Measurements from ENCODE around the gene ABCB9. TPM values are rescaled to one million over a fixed set of nuclear protein-coding genes. Genes with fewer than 3 reads are reported as not detected.
"Not testable (repeated sequence)": the region's sequence is repeated elsewhere in the genome, so short reads cannot be mapped to it uniquely, and the experiment has no call there.

ABCB9 gene
- total RNA-seq = 4.4 TPM
- long read RNA-seq, partial matches to known transcripts = 1 of 3 reads
- long read RNA-seq, other reads (novel, unspliced or antisense) = 1 of 3 reads

DNA sequence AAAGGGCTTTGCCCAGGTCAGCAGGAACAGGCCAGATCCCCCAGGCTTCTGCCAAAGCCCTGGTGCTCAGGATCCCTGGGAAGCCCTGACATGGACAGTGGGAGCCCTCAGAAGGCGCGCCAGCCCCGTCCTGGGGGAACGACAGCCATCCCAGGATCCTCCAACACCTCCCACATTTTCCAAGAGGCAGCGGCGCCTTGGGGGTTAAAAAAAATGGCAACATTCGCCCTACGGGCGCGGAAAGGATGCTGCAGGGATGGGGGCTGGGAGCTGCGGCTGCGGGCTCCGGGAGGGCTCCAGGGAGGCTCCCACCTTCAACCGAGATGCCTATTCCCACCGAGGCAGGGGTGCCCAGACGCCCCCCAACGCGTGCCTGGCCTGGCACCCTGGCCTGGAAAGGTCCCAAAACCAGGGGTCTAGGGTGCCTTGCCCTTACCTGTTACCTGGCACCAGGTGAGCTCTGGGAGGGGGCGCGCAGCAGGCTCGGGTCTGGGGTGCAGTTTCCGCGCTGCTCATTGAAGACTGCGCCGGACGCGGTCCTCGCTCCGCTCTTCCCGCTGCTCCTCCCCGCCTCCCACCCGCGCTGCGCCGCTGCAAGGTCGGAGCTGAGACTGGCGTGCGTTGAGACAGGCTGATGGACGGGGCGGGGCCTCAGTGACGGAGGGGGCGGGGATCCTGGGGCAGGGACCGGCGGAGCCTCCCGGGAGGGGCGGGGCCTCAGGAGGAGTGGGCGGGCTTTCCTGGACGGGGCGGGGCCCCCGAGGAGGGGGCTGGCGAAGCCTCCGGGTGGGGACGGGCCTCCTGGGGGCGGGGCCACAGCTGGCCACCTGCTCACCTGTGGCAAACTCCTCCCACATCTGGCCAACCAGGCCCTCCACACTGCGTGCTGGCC, at the start of gene ABCB9:
ABCB9 (minus strand) TSS at position 613 of the 892 bp plus-strand sequence. CDS start 6,228 bp downstream, outside the sequence.
- intact Hi-C loops (cut with DNase I) = no loop called here
- DNase-seq (ENCODE audit: missing footprints) (peak; percentile 96), ATAC-seq (peak; percentile 94)

DNA sequence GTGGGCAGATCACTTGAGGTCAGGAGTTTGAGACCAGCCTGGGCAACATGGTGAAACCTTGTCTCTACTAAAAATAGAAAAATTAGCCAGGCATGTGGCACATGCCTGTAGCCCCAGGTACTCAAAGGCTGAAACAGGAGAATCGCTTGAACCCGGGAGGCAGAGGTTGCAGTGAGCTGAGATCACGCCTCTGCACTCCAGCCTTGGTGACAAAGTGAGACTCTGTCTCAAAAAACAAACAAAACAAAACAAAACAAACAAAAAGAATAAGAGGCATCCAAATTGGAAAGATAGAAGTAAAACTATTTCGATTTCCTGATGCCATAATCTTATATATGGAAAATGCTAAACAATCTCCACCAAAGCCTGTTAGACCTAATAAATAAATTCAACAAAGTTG, 48.2 kb upstream of the ABCB9 start:
- ATAC-seq; DNase-seq (ENCODE audit: missing footprints); intact Hi-C loops (cut with DNase I): not testable (repeated sequence)

DNA sequence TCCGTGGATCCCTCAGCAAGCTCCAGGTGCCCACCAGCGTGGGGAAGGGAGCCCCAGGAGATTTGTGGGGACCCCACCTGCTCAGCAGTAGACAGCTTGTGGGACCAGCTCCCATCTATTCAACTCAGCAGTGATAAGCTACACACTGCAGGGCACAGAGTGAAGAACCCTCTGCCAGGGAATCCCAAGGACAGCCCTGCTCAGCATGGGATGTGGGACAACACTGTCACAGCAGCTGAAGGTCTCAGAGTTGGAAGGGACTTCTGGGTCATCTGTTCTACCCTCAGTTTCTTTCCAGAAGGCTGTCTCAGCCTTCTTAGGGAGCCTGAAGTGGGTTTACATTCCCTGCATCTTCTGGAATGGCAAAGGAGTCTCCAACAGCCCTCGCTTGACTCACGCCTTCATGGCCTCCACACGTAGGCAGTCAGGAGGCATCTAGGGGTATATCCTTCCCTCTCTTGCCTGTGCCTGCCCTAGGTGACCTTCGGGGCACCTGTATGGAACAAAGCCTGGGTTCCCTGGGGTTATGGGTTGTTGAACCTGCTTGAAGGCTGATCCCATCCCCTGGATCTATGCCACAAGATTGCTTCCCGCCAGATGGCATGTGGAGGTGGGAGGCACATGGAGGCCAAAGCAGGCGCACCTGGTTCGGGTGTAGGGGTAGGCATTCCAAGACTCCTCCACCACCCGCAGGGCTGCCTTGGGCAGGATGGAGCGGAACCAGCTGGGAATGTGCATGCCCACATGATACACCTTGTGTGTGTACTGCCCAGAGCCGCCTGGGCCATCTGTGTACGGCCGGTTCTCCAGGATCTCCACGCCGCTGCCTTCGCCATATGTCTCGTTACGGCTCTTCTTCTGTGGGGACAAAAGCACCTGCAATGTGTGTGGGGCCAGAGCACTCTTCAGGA, 47.2 kb upstream of the ABCB9 start:
- no peak for DNase-seq (ENCODE audit: missing footprints)
- no peak for ATAC-seq
- intact Hi-C loops (cut with DNase I) = no loop called here

DNA sequence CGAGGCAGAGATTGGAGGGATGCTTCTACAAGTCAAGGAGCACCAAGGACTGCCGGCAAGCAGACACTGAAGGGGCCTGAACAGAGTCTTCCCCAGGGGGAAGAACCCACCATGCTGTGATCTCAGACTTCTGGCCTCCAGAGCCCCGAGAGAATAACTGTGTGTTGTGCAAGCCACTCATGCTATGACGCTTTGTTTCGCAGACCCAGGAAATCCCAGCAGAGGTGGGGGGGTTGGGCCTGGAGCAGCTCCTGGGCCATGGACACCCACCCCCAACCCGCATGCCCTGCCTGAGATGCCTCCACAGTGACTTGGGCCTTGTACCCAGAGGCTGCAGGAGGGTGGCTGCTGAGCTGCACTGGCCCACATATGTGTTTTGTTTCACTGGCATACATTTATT, 45.4 kb upstream of the ABCB9 start:
- no peak for ATAC-seq
- no peak for DNase-seq (ENCODE audit: missing footprints)
- intact Hi-C loops (cut with DNase I) = no loop called here

DNA sequence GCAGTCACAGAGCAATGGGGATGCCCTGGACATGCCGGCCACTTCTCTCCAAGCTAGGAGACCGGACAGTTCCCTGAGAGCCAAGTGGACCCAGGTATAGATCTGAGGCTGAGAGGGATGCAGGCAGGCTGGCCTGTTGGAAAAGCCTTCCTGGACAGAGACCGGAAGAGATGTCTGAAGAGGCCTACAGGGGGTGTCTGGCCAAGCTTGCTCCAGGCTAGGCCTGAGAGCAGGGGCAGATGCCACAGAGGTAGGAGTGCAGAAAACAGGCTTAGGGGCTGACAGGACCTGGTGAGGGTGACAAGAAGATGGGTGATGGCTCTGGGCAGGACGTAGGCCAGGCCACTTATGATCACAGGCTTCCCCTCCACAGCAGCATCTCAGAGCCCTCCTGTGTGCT, 44.4 kb upstream of the ABCB9 start:
- intact Hi-C loops (cut with DNase I) = no loop called here
- no peak for ATAC-seq
- no peak for DNase-seq (ENCODE audit: missing footprints)

DNA sequence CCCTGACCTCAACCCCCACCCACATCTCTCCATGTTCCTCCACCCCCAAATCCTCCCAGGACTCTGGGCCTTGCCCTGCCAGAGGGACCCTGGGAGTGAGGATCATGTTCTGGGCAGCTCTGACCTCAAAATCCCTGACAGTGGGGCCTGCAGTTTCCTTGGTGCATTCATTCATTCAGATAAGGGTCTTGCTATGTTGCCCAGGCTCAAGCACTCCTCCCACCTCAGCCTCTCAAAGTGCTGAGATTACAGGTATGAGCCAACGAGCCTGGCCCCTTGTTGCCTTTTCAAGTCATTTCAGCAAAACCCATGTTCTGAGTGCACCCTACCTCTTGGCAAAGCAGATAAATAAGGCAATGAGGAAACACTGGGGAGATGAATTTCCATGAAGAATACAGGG, 43.8 kb upstream of the ABCB9 start:
- ATAC-seq (no peak), DNase-seq (ENCODE audit: missing footprints) (no peak)
- intact Hi-C loops (cut with DNase I) = no loop called here

DNA sequence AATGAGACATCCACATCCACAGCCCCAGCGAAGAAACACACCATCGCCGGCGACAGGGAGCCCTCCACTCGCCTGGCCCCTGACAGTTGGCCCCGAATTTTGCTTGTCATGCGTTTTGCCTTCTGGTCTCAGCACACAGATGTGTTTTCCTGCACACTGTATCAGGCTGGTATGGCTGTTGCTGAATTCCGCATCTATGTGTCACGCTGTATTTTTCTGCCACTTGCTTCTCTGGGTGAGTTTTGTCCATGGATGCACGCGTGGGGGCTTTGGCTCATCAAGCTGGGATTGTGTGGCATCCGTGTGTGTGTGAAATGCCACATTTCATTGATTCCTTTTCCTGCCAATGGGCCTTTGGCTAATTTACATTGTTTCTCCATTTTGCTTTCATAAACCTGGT, 40.7 kb upstream of the ABCB9 start:
- DNase-seq (ENCODE audit: missing footprints) = no peak
- intact Hi-C loops (cut with DNase I) = no loop called here
- ATAC-seq = no peak

DNA sequence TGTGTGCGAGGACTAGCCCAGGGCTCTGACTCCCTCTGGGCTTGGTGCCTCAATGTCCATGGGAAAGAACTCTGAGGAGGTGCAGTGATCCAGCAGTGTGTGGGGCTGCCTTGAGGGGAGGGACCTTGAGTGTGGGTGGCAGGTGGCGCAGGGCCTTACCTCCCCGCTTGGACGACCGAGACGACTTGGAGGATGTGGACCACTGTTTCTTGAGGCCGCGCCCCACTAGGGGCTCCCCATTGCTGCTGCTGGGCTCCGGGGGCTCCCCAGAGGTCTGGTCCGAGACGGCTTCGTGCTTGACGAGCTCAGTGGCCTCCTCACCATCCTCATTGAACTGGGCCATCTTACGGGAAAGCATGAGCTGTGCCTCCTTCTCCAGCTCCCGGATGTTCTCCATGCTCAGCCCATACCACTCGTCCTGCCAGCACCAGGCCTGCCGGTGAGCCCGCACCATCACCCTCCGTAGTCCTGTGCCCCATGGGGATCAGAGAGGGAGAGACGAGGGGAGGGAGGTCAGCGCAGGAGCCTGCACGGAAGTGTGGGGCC, 38.9 kb upstream of the ABCB9 start:
- ATAC-seq (no peak), DNase-seq (ENCODE audit: missing footprints) (no peak)
- intact Hi-C loops (cut with DNase I) = no loop called here

DNA sequence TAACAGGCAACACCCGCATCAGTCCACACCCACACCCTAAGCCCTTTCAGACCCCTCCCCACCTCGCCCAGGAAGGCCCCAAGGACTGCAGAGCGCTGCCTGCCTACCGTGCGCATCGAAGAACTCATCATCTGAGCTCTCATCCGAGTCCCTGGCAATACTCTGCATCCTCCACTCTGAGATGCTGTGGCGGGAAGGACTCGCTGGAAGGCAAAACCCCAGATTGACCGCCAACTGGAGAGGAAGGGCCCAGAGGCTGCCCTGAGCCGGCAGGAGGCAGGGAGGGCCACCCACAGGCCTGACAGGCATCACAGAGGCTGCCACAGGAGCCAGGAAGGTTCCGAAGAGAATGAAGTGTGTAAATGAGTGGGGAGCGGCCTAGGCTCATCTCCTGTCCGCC, 38.0 kb upstream of the ABCB9 start:
- ATAC-seq = no peak
- intact Hi-C loops (cut with DNase I) = no loop called here
- peak; percentile 14 for DNase-seq (ENCODE audit: missing footprints)

DNA sequence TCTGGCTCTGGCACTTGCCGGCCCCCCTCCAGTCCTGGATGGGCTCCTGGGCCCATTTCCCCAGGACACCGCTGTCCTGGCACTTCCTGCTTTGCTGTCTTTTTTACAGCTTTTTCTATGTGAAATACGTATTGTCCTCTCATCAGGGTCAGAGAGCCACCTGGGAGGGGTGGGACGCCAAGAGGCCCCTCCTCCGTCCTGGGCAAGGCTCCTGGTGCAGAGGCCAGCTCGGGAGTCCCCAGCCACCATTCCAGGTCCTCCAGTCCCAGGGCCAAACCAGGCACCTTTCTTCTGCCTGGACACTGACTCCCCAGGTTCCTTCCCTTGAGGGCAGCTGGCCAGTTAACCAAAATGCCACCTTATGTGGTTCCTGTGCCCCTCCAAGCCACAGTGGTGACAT, 37.0 kb upstream of the ABCB9 start:
- peak; percentile 26 for DNase-seq (ENCODE audit: missing footprints)
- intact Hi-C loops (cut with DNase I) = no loop called here

DNA sequence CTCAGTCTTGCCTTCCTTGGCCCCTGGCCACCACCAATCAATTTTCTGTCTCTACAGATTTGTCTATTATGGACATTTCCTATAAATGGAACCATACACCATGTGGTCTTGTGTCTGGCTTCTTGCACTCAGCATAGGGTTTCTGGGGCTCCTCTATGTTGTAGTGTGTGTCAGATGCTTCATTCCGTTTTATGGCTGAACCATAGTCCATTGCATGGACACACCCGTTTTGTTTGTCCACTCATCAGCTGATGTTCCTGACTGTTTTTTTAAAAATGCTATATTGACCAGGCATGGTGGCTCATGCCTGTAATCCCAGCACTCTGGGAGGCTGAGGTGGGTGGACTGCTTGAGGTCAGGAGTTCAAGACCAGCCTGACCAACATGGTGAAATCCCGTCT, 35.2 kb upstream of the ABCB9 start:
- DNase-seq (ENCODE audit: missing footprints) = no peak
- ATAC-seq = no peak
- intact Hi-C loops (cut with DNase I) = no loop called here

More for the DNA sequence above, 37.0 kb upstream of the ABCB9 start:
- ATAC-seq = no peak

DNA sequence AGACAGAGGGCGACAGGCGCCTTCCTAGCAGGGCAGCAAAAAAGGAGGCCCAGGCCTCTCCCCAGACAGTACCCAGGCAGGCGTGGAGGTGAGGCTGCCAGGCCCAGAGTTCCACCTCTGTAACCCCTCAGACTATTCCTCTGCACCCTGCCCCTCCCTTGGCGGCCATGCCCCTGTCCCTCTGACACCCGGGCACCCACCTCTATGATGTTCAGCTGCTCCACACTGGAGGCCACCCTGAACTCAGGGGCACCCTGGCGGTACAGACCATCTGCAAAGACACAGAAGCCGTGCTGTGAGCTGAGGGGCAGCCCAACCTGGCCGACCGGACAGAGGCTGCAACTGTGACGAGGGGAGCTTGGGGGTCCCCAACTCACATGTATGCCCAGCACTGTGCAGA, 34.3 kb upstream of the ABCB9 start:
- intact Hi-C loops (cut with DNase I) = no loop called here
- DNase-seq (ENCODE audit: missing footprints) (no peak), ATAC-seq (no peak)

DNA sequence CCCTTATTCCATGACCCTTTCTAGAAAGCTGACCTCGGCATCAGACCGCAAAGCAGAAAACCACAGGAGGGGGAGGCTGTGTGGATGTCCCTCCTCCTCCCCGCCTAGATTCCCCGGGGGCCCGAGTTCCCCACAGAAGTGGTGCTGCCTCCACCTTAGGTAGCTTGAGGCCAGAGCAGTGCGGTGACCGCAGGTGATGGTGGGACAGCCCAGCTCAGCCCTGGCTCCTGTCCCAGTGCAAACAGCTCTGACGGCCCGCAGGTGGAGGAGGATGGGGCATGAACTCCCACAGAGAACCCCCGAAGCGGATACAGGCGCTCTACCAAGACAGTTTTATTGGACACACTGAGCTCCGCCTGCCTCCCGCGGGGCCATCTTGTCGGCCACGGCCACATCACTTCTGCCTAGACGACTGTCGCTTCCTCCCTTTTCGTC, 33.7 kb upstream of the ABCB9 start:
- DNase-seq (ENCODE audit: missing footprints) (no peak), ATAC-seq (no peak)
- intact Hi-C loops (cut with DNase I) = no loop called here

DNA sequence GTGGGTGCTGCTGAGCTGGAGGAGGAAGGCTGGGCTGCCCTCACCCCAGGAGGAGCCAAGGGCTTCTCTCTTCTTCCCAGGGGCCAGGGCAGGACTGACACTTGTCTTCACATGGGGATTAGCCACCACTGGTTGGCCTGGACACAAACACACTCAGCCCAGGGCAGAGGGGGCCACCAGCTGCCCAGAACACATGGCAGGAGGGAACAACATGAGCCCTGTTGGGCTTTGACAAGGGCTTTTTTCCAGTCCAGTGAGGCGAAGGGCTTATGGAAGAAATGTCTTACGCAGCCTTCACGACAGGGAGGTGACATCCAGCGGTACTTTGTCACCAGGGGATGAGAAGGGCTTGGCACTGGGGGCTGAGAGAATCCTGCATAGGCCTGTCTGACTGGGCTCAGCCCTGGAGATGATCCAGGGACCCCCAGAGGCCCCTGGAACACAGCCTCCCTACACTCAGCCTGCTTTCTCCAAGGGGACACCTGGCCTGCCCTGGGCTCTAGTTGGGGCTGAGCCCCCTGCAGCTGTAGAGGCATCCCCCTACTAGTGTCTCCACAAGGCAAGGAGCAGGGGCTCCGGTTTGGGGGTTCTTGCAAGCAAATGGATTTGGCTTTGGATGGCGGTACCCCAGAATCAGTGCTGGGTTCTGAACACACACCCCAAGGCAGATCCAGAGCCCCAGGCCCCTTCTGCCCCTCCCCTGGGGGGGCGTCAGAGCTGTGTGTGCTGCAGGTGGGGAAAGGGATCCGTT, 33.1 kb upstream of the ABCB9 start:
- ATAC-seq = no peak
- DNase-seq (ENCODE audit: missing footprints) = no peak
- intact Hi-C loops (cut with DNase I) = no loop called here

DNA sequence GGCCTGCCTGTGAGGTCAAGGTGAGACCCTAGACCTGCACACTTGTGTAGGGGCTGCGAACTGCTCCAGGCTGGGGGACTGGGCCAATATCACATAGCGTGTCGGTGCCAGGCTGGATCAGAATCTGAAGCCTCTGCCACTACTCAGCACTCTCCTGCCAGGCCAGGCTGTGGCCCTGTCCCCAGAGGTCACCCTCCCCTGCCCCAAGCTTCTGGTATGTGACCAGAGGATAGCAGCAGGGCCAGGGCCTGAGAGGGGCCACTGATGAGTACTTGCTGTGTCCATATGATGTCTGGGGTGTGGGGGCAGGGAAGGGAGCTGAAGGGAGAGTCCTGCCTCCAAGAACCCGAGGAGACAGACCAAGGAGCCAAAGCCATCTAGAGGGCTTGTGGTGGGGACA, 32.1 kb upstream of the ABCB9 start:
- ATAC-seq (no peak), DNase-seq (ENCODE audit: missing footprints) (no peak)
- intact Hi-C loops (cut with DNase I) = no loop called here

DNA sequence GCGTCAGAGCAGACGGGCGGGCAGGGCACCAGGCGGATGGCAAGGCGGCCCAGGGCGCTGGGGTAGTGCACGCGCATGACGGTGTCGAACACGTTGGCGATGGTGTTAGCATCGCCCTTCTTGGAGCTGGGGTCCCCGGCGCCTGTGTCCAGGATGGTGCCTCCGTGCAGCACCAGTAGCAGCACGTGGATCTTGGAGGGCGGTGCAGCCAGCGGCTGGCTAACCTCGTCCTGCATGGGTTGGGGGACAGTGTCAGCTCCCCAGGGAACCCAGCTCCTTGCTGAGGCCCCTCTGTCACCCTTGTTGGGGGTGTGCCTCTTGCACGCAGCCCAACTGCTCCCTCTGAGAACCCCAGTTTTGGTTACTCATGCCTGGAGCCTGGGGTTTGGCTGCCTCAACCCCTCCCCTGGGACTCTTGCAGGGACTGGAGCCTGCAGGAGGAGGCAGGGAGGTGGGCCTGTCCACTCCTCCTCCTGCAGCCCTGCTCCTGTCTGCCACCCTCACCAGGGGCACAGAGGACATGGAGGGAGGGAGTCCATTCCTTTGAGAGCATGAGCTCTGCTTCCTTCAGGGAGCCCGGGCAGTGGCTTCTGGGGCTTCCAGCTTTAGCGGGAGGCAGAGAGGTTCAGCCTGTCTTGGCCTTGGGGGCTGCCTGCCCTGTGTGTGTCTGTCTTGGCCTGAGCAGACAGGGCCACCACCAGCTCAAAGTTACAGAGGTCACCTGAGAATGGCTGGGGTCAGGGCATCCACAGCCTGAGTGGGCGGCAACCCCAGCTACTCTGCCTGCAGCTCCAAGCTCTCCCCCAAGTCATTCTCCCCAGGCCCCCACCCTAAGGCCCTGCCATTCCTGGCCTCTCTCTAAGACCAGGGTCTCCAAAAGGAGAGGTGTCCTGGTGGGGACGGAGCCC, 31.3 kb upstream of the ABCB9 start:
- intact Hi-C loops (cut with DNase I) = no loop called here
- ATAC-seq = no peak
- no peak for DNase-seq (ENCODE audit: missing footprints)

DNA sequence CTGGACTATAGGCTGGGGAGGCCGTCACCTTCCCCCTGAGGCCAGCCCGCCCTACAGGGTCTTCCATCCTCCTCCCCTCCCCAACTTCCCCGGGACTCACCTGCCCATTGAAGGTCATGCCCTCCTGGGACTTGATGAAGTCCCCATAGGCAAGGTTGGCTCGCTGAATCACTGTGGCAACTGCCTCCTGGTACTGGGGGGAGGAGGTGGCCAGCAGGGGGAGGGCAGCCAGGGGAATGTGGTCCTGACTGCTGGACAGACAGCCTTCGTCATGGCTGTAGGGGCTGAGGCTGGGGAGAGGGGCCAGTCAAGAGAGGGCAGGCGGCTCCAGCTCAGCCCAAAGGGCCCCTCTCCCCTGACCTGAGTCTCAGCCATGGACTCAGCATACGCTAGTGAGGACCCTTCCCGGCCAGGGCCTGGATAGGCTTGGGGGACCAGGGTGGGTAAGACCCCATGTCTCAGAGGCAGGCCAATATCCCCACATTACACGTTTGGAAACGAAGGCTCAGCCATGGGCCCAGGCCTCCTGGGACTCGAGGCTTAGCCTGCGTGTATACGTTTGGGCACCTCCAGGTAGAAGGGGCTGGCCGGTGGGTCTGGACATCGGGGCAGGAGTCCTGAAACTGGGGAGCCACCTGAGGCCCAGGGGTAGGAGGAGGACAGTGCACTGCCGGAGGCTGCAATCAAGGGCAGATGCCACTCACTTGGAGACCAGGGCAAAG, 30.5 kb upstream of the ABCB9 start:
- ATAC-seq (no peak), DNase-seq (ENCODE audit: missing footprints) (no peak)
- intact Hi-C loops (cut with DNase I) = no loop called here

Data from Right ventricle myocardium inferior (tissue), 1 donor.